HFF-Myc (cell line): ENCODE data around the gene SLC46A2.
A peak's percentile ranks its signal among the peaks of the same experiment; 100 is the strongest.

Source experiments
- DNase-seq: peaks from one replicate; pipeline ENCODE4 v3.0.0-alpha.2; 2011; ENCODE audit warnings: low read depth; ENCODE audit errors: extremely low read depth
- H3K4me3 ChIP-seq: replicated peaks from 2 replicates; pipeline ENCODE4 v1.5.1; 2011; ENCODE audit warnings: low read depth, mild to moderate bottlenecking, control low read depth, low read length
- CTCF ChIP-seq: IDR thresholded peaks from 2 replicates; pipeline ENCODE4 v1.5.1; 2012; ENCODE audit warnings: mild to moderate bottlenecking, low read depth, low read length, control low read depth; ENCODE audit errors: missing control alignments

Gene SLC46A2

GRCh38 chr9:112891521-112891920 lies 845 bp upstream of the SLC46A2 start:
- no peak for DNase-seq
- H3K4me3 ChIP-seq: no peak overlapping the region
- TF ChIP-seq CTCF: no peak

- DNase-seq: no peak
- TF ChIP-seq CTCF: peak; percentile 16
- H3K4me3 ChIP-seq: no peak overlapping the region
These were observed 3.3 kb downstream of the SLC46A2 start for GRCh38 chr9:112887381-112887780.

GRCh38 chr9:112886351-112886750 lies 4.3 kb downstream of the SLC46A2 start:
- no peak overlapping the region for H3K4me3 ChIP-seq
- TF ChIP-seq CTCF: no peak
- DNase-seq: no peak

GRCh38 chr9:112885324-112885723 lies 5.4 kb downstream of the SLC46A2 start:
- no peak overlapping the region for H3K4me3 ChIP-seq
- DNase-seq: no peak
- no peak for TF ChIP-seq CTCF

GRCh38 chr9:112884721-112885120 lies 6.0 kb downstream of the SLC46A2 start:
- DNase-seq: no peak
- H3K4me3 ChIP-seq: no peak overlapping the region
- TF ChIP-seq CTCF: no peak

GRCh38 chr9:112884101-112884500 lies 6.6 kb downstream of the SLC46A2 start:
- no peak for TF ChIP-seq CTCF
- no peak overlapping the region for H3K4me3 ChIP-seq
- DNase-seq: no peak

- no peak for TF ChIP-seq CTCF
These were observed 9.3 kb downstream of the SLC46A2 start for GRCh38 chr9:112881331-112881730.

More at GRCh38 chr9:112881331-112881730, 9.3 kb downstream of the SLC46A2 start:
- DNase-seq: no peak
- H3K4me3 ChIP-seq: no peak overlapping the region
